ENCODE results near the gene CYP4F8. TPM values are rescaled to one million over a fixed set of nuclear protein-coding genes. Genes with fewer than 3 reads are reported as not detected.

Gene CYP4F8
- total RNA-seq, 1 experiment from 2014 or later, result not detected

GRCh38 chr19:15656467-15656866 lies 41.4 kb downstream of the CYP4F8 start:
- H3K9me3 Mint-ChIP-seq, result peaks cover 75% of the 10 kb centered on the region
- no peaks in the 10 kb centered on the region for H3K4me1 Mint-ChIP-seq
- peaks cover 14% of the 10 kb centered on the region for H3K27me3 Mint-ChIP-seq (ENCODE audit: low read depth)
- TF ChIP-seq CREB1 (CRISPR knock-in tag; IDR thresholded peaks at IDR 0.05) (no peak), NR1H2 (CRISPR knock-in tag; IDR thresholded peaks at IDR 0.05) (no peak), CBFB (CRISPR knock-in tag; IDR thresholded peaks at IDR 0.05; ENCODE audit: low read depth) (no peak)
- no peak overlapping the region for H3K27ac Mint-ChIP-seq
- POLR2A ChIA-PET, result no interaction called here
- H3K36me3 Mint-ChIP-seq, result peaks cover 36% of the 10 kb centered on the region
- DNase-seq (ENCODE audit: low spot score) (no peak), ATAC-seq (no peak)
- no peak overlapping the region for H3K4me3 Mint-ChIP-seq
- CTCF ChIA-PET, result no interaction called here

GRCh38 chr19:15663247-15663646 lies 48.2 kb downstream of the CYP4F8 start:
- no peaks in the 10 kb centered on the region for H3K4me1 Mint-ChIP-seq
- ChIA-PET CTCF (no interaction called here), POLR2A (no interaction called here)
- no peak for ATAC-seq
- no peak for TF ChIP-seq ZNF219 (CRISPR knock-in tag; IDR thresholded peaks at IDR 0.05; ENCODE audit: borderline replicate concordance)
- no peak for TF ChIP-seq ZNF671 (CRISPR knock-in tag; IDR thresholded peaks at IDR 0.05)
- TF ChIP-seq ZNF317 (CRISPR knock-in tag; IDR thresholded peaks at IDR 0.05; ENCODE audit: borderline replicate concordance, low read depth), result no peak
- TF ChIP-seq SMAD3 (CRISPR knock-in tag; IDR thresholded peaks at IDR 0.05; ENCODE audit: borderline replicate concordance), result no peak
- no peak for TF ChIP-seq NR1H2 (CRISPR knock-in tag; IDR thresholded peaks at IDR 0.05)
- no peak overlapping the region for H3K4me3 Mint-ChIP-seq
- peaks cover 39% of the 10 kb centered on the region for H3K36me3 Mint-ChIP-seq
- H3K27ac Mint-ChIP-seq, result no peak overlapping the region
- peaks cover 19% of the 10 kb centered on the region for H3K9me3 Mint-ChIP-seq
- no peak for DNase-seq (ENCODE audit: low spot score)
- H3K27me3 Mint-ChIP-seq (ENCODE audit: low read depth), result no peaks in the 10 kb centered on the region; the same call in 1 of the 2 replicates

GRCh38 chr19:15666186-15666585 lies 51.2 kb downstream of the CYP4F8 start:
- Mint-ChIP-seq H3K27ac (no peak overlapping the region), H3K27me3 (ENCODE audit: low read depth) (no peaks in the 10 kb centered on the region; the same call in 1 of the 2 replicates), H3K36me3 (peaks cover 41% of the 10 kb centered on the region), H3K4me1 (no peaks in the 10 kb centered on the region), H3K9me3 (peaks cover 7% of the 10 kb centered on the region), H3K4me3 (no peak overlapping the region)
- ChIA-PET POLR2A (no interaction called here), CTCF (no interaction called here)
- DNase-seq (ENCODE audit: low spot score), result no peak
- ATAC-seq, result no peak
- TF ChIP-seq RELA (CRISPR knock-in tag; IDR thresholded peaks at IDR 0.05; ENCODE audit: borderline replicate concordance) (no peak), NR2C2 (CRISPR knock-in tag; IDR thresholded peaks at IDR 0.05) (no peak), SMAD3 (CRISPR knock-in tag; IDR thresholded peaks at IDR 0.05; ENCODE audit: borderline replicate concordance) (no peak), E2F5 (CRISPR knock-in tag; IDR thresholded peaks at IDR 0.05) (no peak), ZBTB43 (CRISPR knock-in tag; IDR thresholded peaks at IDR 0.05) (no peak), ZNF219 (CRISPR knock-in tag; IDR thresholded peaks at IDR 0.05; ENCODE audit: borderline replicate concordance) (no peak), HMGA2 (CRISPR knock-in tag; IDR thresholded peaks at IDR 0.05) (no peak), GTF2I (CRISPR knock-in tag; conservative IDR thresholded peaks at IDR 0.05) (no peak), FOXP1 (CRISPR knock-in tag; IDR thresholded peaks at IDR 0.05; ENCODE audit: borderline replicate concordance) (no peak), ELF4 (CRISPR knock-in tag; IDR thresholded peaks at IDR 0.05; ENCODE audit: low read depth) (no peak), ZNF138 (CRISPR knock-in tag; conservative IDR thresholded peaks at IDR 0.05) (no peak), RORB (CRISPR knock-in tag; IDR thresholded peaks at IDR 0.05) (no peak)
- TF ChIP-seq, protein P1, sequence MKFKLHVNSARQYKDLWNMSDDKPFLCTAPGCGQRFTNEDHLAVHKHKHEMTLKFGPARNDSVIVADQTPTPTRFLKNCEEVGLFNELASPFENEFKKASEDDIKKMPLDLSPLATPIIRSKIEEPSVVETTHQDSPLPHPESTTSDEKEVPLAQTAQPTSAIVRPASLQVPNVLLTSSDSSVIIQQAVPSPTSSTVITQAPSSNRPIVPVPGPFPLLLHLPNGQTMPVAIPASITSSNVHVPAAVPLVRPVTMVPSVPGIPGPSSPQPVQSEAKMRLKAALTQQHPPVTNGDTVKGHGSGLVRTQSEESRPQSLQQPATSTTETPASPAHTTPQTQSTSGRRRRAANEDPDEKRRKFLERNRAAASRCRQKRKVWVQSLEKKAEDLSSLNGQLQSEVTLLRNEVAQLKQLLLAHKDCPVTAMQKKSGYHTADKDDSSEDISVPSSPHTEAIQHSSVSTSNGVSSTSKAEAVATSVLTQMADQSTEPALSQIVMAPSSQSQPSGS (CRISPR knock-in tag; IDR thresholded peaks at IDR 0.05; ENCODE audit: borderline replicate concordance, low read depth), result no peak
- TF ChIP-seq, protein P2, sequence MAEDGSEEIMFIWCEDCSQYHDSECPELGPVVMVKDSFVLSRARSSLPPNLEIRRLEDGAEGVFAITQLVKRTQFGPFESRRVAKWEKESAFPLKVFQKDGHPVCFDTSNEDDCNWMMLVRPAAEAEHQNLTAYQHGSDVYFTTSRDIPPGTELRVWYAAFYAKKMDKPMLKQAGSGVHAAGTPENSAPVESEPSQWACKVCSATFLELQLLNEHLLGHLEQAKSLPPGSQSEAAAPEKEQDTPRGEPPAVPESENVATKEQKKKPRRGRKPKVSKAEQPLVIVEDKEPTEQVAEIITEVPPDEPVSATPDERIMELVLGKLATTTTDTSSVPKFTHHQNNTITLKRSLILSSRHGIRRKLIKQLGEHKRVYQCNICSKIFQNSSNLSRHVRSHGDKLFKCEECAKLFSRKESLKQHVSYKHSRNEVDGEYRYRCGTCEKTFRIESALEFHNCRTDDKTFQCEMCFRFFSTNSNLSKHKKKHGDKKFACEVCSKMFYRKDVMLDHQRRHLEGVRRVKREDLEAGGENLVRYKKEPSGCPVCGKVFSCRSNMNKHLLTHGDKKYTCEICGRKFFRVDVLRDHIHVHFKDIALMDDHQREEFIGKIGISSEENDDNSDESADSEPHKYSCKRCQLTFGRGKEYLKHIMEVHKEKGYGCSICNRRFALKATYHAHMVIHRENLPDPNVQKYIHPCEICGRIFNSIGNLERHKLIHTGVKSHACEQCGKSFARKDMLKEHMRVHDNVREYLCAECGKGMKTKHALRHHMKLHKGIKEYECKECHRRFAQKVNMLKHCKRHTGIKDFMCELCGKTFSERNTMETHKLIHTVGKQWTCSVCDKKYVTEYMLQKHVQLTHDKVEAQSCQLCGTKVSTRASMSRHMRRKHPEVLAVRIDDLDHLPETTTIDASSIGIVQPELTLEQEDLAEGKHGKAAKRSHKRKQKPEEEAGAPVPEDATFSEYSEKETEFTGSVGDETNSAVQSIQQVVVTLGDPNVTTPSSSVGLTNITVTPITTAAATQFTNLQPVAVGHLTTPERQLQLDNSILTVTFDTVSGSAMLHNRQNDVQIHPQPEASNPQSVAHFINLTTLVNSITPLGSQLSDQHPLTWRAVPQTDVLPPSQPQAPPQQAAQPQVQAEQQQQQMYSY (CRISPR knock-in tag; IDR thresholded peaks at IDR 0.05), result no peak
- TF ChIP-seq, protein P3, sequence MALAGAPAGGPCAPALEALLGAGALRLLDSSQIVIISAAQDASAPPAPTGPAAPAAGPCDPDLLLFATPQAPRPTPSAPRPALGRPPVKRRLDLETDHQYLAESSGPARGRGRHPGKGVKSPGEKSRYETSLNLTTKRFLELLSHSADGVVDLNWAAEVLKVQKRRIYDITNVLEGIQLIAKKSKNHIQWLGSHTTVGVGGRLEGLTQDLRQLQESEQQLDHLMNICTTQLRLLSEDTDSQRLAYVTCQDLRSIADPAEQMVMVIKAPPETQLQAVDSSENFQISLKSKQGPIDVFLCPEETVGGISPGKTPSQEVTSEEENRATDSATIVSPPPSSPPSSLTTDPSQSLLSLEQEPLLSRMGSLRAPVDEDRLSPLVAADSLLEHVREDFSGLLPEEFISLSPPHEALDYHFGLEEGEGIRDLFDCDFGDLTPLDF (CRISPR knock-in tag; IDR thresholded peaks at IDR 0.05), result no peak
- TF ChIP-seq, protein P4, sequence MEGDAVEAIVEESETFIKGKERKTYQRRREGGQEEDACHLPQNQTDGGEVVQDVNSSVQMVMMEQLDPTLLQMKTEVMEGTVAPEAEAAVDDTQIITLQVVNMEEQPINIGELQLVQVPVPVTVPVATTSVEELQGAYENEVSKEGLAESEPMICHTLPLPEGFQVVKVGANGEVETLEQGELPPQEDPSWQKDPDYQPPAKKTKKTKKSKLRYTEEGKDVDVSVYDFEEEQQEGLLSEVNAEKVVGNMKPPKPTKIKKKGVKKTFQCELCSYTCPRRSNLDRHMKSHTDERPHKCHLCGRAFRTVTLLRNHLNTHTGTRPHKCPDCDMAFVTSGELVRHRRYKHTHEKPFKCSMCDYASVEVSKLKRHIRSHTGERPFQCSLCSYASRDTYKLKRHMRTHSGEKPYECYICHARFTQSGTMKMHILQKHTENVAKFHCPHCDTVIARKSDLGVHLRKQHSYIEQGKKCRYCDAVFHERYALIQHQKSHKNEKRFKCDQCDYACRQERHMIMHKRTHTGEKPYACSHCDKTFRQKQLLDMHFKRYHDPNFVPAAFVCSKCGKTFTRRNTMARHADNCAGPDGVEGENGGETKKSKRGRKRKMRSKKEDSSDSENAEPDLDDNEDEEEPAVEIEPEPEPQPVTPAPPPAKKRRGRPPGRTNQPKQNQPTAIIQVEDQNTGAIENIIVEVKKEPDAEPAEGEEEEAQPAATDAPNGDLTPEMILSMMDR (IDR thresholded peaks at IDR 0.05), result no peak

Data from WTC11 (cell line).